ENCODE measurements around the gene FAM180A.

GRCh38 chr7:135768064-135768463 lies 19.5 kb upstream of the FAM180A start:
- TF ChIP-seq, protein P1, sequence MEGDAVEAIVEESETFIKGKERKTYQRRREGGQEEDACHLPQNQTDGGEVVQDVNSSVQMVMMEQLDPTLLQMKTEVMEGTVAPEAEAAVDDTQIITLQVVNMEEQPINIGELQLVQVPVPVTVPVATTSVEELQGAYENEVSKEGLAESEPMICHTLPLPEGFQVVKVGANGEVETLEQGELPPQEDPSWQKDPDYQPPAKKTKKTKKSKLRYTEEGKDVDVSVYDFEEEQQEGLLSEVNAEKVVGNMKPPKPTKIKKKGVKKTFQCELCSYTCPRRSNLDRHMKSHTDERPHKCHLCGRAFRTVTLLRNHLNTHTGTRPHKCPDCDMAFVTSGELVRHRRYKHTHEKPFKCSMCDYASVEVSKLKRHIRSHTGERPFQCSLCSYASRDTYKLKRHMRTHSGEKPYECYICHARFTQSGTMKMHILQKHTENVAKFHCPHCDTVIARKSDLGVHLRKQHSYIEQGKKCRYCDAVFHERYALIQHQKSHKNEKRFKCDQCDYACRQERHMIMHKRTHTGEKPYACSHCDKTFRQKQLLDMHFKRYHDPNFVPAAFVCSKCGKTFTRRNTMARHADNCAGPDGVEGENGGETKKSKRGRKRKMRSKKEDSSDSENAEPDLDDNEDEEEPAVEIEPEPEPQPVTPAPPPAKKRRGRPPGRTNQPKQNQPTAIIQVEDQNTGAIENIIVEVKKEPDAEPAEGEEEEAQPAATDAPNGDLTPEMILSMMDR (optimal IDR thresholded peaks at IDR 0.05 in 1 of 3, IDR thresholded peaks at IDR 0.05 in 1 of 3, conservative IDR thresholded peaks at IDR 0.05 in 1 of 3; ENCODE audit: extremely low read depth in 1 of 3, insufficient read depth in 2 of 3, low read length in 3 of 3), result no peak
- no peak for TF ChIP-seq EZH2 (IDR thresholded peaks at IDR 0.05; ENCODE audit: low read length)

All from keratinocyte (primary cell).